CD4-positive, alpha-beta T cell treated with Interleukin-2 at 100 ng/mL for 4 hours (primary cell): ENCODE results near the gene NOL3.
A peak's percentile ranks its signal among the peaks of the same experiment; 100 is the strongest.

Experiments used
- DNase-seq: peaks from one replicate; pipeline ENCODE4 v3.0.0-alpha.2; 2020; ENCODE audit warnings: low spot score

Gene NOL3

DNA sequence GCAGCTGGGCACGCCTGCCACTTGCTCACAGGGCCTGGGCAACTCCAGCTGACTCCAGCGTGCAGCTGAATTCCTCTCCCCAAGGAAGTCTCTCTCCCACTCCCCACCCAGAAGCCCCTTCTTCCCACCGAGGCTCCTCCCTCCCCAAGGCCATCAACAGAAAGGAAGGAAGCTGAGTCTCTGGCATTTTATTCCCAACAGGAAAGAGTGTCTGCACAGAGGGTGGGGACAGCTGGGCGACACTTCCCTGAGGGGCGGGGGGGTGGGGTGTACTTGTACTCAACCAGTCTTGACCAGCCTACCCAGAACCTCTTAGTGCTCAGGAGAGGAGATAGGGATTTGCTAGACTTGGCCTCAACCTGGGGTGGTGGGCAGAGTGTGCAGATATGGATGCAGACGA is 19.7 kb downstream of the NOL3 start, which contains the start of gene EXOC3L1:
Gene EXOC3L1 (minus strand): TSS at position 96 of the 400 bp plus-strand sequence. CDS start 460 bp downstream, outside the sequence.
- no peak for DNase-seq

DNA sequence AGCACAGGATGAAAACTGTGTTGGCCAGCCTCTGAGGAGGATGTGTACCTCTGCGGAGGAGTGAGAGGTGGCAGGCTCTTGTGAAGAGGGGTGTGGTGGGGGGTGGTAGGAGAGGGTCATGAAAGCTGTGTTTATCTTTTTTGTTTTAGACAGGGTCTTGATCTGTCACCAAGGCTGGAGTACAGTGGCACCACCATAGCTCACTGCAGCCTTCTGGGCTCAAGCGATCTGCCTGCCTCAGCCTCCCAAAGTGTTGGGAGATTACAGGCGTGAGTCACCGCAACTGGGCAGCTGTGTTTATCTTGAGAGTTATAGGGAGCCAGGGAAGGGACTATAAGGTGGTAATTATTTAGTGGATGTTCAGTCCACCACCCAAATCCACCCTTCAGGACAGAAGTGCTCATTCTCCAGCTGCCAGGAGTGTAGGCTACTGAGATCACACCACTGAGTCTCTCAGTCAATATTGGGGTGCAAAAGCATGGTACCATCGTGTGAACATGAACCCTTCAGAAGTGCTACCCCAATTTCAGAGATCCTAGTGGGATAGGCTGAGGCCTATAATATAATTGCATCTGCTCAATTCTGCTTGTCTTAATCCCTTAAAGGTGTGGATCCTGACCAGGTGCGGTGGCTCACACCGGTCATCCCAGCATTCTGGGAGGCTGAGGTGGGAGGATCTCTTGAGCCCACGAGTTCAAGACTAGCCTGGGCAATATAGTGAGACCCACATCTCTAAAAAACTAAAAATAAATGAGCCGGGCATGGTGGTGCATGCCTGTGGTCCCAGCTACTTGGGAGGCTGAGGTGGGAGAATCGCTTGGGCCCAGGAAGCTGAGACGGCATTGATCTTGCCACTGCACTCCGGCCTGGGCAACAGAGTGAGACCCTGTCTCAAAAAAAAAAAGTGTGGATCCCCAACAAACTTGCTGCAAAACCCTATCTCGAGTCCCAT is 20.4 kb downstream of the NOL3 start:
- no peak for DNase-seq

DNA sequence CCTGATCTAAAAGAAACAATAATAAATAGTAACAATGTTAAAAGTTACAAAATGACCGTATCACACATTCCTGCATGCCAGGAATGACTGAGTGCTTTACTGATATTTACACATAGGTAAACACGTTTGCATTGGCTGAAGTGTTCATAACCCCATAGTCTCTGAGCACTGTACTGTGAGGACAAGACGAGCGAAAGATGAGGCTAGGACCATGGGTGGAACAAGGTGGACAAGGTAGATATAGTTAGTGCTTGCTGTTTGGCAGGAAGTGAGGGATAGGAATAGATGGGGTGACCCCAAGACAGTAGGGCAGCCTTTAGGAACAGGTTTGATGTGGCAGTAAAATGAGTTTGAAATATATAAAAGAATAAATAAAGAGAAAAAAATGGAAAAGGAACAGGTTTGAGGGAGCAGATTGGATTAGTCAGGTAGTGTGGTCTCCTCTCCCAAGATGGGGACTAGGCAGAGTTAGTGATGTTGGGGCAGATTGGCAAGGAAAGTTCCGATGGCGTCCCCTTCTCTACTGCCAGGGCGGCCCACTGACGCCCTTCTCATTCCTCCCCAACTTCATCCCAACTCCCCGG is 21.2 kb downstream of the NOL3 start:
- DNase-seq = no peak

DNA sequence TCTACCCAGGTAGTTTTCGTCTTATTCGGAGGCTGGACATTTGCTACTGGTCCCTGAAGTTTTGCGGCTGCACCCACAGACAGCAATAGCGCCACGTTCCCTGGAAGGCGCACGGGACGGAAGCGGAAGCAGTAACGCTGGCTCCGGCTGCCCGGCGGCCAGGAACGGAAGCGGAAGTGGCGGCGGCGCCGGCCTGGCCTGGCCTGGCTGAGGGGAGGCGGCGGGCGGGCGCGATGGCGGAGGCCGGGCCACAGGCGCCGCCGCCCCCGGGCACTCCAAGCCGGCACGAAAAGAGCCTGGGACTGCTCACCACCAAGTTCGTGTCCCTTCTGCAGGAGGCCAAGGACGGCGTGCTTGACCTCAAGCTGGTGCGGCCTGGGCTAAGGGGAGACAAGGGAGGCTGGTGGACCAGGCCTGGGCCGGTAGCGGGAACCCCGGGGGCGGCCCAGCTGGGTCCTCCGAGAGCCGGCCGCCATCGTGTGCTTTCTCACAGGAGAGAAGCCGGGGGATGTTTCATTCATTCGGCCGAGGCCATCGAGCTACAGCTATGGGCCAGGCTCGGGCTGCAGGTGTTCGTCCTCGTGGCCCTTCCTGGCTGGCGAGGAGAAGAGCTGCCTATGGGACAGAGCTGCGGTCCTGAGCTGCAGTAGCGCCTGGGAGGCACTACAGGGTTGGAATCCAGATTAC is 21.8 kb downstream of the NOL3 start, which contains the start of gene E2F4:
Gene E2F4 (plus strand): TSS at position 161 of the 687 bp plus-strand sequence. CDS start 73 bp downstream, at position 234.
- DNase-seq = peak; percentile 87

DNA sequence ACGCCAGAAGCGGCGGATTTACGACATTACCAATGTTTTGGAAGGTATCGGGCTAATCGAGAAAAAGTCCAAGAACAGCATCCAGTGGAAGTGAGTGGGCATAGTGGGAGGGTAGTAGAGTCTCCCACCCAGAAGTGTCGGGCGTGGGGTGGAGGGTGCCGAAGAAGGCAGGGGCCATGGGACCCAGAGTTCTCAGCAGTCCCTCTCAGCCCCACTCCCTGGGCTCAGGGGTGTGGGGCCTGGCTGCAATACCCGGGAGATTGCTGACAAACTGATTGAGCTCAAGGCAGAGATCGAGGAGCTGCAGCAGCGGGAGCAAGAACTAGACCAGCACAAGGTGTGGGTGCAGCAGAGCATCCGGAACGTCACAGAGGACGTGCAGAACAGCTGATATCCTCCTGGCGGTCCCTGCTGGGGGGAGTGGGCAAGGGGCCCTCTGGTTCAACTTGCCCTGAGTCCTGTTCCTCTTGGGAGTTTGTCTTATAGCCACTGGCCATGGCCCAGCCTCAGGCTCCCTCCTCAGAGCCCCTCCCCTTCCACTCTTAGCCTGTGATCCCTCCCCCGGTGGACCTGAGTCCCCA is 22.5 kb downstream of the NOL3 start:
- no peak for DNase-seq

DNA sequence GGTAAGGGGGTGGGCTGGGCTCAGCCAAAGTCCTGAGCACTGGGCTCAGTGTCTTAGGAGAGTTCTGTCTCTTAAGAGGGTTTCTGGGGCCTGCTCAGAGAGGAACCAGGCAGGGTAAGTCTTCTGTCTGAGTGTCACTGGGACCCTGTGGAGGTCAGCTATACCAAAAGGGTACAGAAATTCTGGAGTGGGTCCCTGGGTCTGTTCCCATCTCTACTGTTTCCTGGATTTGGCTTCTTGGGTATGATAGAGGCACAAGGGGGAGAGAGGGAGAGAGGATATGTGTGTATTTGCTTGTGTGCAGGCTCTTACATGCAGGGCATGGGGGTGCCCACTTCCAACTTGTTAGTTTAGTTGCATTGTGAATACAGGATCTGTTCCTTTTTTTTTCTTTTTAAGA is 23.2 kb downstream of the NOL3 start:
- DNase-seq = no peak

DNA sequence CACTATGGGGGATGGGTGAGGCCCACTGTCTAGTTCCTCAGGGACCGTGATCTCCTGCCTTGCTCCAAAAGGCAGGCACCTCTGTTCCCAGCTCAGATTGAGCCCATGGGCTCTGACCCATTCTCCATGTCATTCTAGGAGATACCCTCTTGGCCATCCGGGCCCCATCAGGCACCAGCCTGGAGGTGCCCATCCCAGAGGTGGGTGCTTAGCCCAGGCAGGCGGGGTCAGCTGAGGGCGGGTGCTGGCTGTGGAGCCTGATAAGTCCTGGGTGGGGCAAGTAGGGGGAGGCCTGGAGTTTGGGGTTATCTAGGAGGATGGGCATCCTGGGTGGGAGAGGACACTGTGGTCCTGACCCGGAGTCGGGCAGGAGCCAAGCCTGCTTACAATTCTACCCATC is 23.9 kb downstream of the NOL3 start:
- DNase-seq = no peak

DNA sequence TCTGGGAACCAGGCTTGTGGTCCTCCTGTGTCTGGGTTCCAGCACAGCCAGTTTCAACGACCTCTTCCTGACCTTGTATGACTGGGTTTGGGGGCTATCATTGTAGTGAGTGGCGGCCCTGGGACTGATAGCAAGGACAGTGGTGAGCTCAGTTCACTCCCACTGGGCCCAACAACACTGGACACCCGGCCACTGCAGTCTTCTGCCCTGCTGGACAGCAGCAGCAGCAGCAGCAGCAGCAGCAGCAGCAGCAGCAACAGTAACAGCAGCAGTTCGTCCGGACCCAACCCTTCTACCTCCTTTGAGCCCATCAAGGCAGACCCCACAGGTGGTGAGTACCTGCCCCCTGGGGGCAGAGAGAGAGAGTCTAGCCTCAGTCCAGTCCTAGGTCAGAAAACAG is 25.3 kb downstream of the NOL3 start:
- no peak for DNase-seq

DNA sequence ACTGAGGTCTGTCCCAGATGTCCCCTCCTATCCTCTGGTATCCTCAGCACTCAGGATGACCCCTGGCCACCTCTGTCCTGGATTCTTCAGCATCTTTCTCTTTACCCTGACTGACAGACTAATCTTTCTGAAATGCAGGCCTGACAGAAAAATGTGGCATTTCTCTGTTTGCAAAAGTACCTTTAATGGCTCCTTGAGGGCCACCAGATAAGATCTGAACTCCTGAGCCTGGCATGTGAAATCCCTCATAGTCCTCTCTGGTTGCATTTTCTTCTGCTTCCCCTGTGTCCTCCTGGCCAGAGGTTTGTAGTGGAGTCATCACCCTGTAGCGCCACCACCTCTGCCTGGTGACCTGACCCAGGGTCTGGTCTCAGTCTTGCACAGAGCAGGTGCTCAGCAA is 26.5 kb downstream of the NOL3 start:
- no peak for DNase-seq

DNA sequence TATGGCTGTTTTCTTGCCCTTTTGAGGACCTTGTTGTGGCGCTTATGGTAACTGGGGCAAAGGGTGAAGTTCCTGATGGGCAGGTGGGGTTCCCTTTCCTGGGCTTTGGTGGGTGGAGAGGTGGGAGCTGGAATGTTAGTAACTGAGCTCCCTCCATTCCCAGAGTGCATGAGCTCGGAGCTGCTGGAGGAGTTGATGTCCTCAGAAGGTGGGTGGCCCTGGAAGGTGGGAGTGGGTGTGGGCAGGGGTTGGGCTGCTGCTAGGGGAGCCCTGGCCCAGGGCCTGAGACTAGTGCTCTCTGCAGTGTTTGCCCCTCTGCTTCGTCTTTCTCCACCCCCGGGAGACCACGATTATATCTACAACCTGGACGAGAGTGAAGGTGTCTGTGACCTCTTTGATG is 27.4 kb downstream of the NOL3 start:
- no peak for DNase-seq

DNA sequence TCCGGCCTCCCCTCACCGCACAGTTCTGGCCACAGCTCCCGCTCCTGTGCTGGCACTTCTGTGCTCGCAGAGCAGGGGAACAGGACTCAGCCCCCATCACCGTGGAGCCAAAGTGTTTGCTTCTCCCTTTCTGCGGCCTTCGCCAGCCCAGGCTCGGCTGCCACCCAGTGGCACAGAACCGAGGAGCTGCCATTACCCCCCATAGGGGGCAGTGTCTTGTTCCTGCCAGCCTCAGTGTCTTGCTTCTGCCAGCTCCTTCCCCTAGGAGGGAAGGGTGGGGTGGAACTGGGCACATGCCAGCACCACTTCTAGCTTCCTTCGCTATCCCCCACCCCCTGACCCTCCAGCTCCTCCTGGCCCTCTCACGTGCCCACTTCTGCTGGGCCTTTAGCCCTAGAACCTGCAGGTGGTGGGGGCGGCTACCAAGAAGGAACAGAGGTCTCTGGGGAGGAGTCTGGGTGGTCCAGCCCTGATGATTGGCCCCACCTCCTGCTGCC is 27.9 kb downstream of the NOL3 start:
- no peak for DNase-seq

DNA sequence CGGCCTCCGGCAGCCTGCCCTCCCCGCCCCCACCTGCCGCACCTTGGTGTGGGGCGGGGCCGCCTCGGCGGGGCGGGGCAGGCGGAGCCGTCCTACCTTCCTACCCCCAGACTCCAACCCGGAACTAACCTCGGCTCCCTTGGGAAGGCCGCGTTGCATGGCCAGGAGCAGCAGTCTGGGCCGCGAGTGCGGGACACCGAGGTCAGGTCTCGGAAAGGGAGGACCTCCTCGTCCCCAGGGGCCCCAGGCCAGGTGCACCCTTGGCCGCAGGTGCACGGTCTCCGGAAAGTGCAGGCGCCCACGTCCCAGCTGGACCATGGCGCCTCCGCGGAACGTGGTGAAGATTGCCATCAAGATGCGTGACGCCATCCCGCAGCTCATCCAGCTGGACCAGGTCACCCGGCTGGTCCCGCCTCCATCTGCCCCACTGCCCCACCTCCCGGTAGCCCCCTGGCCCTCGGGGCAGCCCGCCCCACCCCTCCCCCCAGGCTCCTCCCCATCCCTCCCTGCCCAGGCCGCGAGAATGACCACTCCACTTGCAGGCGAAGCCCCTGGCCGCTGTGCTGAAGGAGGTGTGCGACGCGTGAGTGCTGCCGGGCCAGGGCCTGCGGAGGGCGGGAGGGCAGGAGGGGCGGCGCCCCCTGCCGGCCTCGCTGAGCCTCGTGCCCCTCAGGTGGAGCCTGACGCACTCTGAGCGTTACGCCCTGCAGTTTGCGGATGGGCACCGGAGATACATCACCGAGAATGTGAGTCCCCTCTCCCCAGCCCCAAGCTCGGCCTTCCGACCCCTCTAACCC is 28.9 kb downstream of the NOL3 start, which contains the start of gene ELMO3:
Gene ELMO3 (plus strand): TSS at position 121 of the 797 bp plus-strand sequence. CDS start 196 bp downstream, at position 317.
- DNase-seq = no peak

DNA sequence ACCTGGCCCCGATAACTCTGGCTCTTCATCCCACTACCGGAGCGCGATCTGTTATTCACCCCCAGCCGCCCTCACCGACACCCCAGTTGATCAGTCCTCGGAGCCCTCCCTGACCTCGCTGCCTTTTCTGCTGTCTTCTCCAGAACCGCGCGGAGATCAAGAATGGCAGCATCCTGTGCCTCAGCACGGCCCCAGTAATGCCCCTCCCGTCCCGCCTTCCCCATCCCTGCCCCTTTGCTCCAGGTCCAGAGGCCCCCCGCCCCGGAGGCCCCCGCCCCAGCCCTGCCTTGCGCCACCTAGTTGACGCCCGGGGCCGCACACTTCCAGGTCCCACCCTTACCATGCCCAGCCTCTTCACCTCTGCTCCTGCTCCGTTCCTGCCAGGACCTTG is 29.5 kb downstream of the NOL3 start:
- no peak for DNase-seq

DNA sequence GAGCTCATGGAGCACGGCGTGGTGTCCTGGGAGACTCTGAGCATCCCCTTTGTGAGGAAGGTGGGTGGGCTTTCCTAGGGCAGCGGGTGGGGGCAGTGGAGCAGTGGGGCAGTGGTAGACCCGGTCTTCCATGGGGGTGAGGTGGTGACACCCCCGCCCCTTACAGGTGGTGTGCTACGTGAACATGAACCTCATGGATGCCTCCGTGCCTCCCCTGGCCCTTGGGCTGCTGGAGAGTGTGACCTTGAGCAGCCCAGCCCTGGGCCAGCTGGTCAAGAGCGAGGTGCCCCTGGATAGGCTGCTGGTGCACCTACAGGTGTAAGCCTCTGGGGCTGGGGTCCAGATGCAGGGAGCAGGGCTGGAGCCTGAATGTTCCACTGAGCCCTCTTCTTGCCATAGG is 30.2 kb downstream of the NOL3 start:
- no peak for DNase-seq

DNA sequence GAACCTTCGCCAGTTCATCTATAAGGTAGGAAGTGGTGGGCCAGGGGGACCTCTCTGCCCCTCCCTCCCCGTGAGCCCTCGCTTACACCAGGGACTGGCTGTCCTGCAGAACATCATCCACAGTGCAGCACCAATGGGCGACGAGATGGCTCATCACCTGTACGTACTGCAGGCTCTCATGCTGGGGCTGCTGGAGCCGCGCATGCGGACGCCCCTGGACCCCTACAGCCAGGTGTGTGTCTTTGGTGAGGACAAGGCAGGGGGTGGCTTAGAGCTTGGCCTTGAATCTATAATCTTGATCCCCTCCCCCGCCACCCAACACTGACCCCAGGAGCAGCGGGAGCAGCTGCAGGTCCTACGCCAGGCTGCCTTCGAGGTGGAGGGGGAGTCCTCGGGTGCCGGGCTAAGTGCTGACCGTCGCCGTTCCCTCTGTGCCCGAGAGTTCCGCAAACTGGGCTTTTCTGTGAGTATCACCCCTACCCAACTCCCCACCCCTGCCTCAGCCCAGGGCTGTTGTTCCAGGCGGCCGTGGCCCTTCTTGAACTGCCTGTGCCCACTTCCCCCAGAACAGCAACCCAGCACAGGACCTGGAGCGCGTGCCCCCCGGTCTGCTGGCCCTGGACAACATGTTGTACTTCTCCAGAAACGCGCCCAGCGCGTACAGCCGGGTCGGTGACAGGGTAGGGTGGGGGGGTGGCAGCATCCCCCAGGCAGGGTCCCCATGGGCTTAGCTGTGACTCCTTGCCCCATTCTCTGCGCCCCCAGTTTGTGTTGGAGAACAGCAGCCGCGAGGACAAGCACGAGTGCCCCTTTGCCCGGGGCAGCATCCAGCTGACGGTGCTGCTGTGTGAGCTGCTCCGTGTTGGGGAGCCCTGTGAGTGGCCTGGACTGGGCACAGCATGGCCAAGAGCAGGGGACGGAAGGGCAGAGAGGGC is 31.3 kb downstream of the NOL3 start:
- DNase-seq = no peak

DNA sequence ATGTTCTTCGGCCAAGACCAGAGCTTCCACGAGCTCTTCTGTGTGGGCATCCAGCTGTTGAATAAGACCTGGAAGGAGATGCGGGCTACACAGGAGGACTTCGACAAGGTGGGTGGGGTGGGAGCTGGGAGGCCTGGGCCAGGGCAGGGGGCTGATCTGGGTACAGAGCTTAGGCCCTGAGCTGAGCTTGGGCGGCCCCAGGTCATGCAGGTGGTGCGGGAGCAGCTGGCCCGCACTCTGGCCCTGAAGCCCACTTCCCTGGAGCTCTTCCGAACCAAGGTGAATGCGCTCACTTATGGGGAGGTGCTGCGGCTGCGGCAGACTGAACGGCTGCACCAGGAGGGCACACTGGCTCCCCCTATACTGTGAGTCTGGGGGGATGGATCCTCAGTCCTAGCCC is 32.1 kb downstream of the NOL3 start:
- no peak for DNase-seq

DNA sequence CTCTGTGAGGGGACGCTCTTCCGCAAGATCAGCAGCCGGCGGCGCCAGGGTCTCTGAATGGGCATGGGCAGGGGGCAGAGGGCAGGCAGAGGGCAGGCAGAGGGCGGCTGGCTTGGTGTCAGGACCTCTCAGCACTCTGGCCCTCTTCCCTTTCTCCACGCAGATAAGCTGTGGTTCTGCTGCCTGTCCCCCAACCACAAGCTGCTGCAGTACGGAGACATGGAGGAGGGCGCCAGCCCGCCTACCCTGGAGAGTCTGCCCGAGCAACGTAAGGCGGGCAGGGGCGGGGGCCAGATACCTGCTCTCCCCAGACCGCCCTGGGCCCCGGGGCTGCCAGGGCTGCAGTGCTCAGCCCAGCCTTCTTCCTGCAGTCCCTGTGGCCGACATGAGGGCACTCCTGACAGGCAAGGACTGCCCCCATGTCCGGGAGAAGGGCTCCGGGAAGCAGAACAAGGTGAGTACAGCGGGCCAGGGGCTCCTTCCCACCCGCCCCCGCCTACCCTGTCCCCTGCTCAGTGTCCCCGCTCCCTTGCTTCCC is 32.7 kb downstream of the NOL3 start:
- no peak for DNase-seq

DNA sequence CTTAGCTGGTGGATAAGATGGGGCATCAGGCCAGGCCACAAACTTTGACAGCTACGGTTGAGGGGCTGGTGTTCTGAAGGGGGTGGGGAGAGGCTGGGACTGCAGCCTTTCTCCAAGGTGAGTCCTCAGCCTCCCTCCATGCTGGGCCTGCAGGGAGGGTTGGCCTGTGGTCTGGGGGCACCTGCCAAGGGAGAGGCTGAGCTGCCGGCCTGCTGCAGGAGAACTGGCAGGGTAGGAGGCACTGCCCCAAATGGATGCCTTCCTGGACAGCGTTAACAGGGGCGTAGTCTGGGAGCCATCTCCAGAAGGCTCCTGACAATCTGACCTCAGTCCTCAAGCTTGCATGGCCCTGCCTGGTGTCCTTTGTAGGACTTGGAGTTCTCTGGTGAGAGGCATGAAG is 33.7 kb downstream of the NOL3 start:
- DNase-seq = no peak

DNA sequence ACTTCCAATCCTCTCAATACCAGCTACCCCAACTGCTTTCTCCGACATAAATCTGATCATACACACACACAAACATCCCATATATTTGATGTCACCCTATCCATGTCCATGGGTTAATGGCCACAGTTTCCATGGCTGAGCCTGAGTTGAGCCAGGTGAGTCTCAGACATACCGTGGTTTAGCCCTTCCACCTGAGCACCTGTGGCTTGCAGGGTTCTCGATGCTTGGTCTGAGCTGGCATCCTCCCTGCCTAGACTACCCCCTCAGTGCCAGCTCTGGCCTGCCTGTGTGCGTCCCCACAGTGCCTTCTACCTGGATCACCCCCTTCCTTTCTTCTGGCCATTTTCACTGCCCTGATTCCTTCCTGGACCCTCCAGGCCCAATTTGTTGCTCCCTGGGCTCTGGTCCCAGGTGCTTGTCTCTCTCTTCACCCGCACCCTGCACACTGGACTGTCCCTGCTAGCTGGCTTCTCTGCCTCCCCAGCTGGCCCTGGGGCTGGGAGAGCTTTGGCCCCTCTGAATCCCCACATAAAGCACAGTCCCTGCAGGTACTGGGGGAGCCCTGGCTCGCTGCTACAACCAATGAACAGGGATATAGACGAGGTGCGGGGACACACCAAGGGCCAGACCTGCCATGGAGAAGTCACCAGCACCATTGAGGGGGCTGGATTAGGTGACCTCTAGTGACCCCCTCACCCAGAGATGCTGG is 35.9 kb downstream of the NOL3 start:
- DNase-seq = no peak
